GM23248 (cell line): ENCODE measurements around the gene TOMM6.
"Not testable (repeated sequence)": the region's sequence is repeated elsewhere in the genome, so short reads cannot be mapped to it uniquely, and the experiment has no call there.

Source experiments
- EZH2 ChIP-seq: fragments of 200-600 bp; sonication (generic); IDR thresholded peaks from 2 replicates; pipeline ENCODE4 v1.6.1; 2018; ENCODE audit warnings: antibody characterized with exemption, mild to moderate bottlenecking; ENCODE audit not compliant: insufficient read depth, poor library complexity, severe bottlenecking
- EZH2phosphoT487 ChIP-seq: fragments of 200-600 bp; sonication (generic); IDR thresholded peaks from 2 replicates; pipeline ENCODE4 v1.6.1; 2018; ENCODE audit warnings: antibody characterized with exemption, moderate library complexity, mild to moderate bottlenecking, low read depth; ENCODE audit not compliant: insufficient read depth

DNA sequence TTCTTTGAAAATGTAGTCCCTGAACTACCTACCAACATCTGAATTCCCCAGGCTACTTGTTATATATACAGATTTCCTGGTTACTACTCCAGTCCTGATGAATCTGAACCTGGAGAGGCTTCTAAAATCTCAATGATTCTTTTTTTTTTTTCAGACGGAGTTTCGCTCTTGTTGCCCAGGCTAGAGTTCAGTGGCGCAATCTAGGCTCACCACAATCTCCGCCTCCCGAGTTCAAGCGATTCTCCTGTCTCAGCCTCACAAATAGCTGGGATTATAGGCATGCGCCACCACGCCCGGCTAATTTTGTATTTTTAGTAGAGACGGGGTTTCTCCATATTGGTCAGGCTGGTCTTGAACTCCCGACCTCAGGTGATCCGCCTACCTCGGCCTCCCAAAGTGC, 24.5 kb downstream of the TOMM6 start:
- not testable (repeated sequence) for TF ChIP-seq EZH2phosphoT487, EZH2
